ENCODE results near the gene DDX5.
"Not testable (repeated sequence)": the region's sequence is repeated elsewhere in the genome, so short reads cannot be mapped to it uniquely, and the experiment has no call there.

Gene DDX5

GRCh38 chr17:64506576-64507412, 705 bp upstream of the DDX5 start, which contains the start of gene CEP95:
CEP95 (plus strand) TSS chr17:64506977; CDS start chr17:64507098, 121 bp downstream.
- peak; percentile 91 for DNase-seq

- peak; percentile 81 for DNase-seq
Observed at GRCh38 chr17:64505340-64506200, 519 bp downstream of the DDX5 start.

GRCh38 chr17:64504769-64505339, 1.2 kb downstream of the DDX5 start:
- no peak for DNase-seq

- no peak for DNase-seq
Observed at GRCh38 chr17:64503821-64504768, 2.0 kb downstream of the DDX5 start.

- no peak for DNase-seq
Observed at GRCh38 chr17:64503341-64503740, 2.7 kb downstream of the DDX5 start.

GRCh38 chr17:64502809-64503208, 3.3 kb downstream of the DDX5 start:
- no peak for DNase-seq

- DNase-seq = no peak
Observed at GRCh38 chr17:64502021-64502420, 4.1 kb downstream of the DDX5 start.

- no peak for DNase-seq
Observed at GRCh38 chr17:64500862-64501765, 5.0 kb downstream of the DDX5 start.

GRCh38 chr17:64500487-64500859, 5.6 kb downstream of the DDX5 start:
- no peak for DNase-seq

GRCh38 chr17:64499805-64500486, 6.1 kb downstream of the DDX5 start:
- no peak for DNase-seq

- no peak for DNase-seq
Observed at GRCh38 chr17:64498308-64499203, 7.5 kb downstream of the DDX5 start.

- DNase-seq = no peak
Observed at GRCh38 chr17:64497565-64498035, 8.5 kb downstream of the DDX5 start.

- DNase-seq = peak; percentile 94
Observed at GRCh38 chr17:64496786-64497564, 9.1 kb downstream of the DDX5 start, which contains the start of gene POLG2. POLG2 (minus strand) TSS chr17:64497054; CDS start chr17:64496968, 86 bp downstream.

GRCh38 chr17:64496348-64496785, 9.7 kb downstream of the DDX5 start:
- no peak for DNase-seq

- not testable (repeated sequence) for DNase-seq
Observed at GRCh38 chr17:64495300-64495699, 10.8 kb downstream of the DDX5 start.

- no peak for DNase-seq
Observed at GRCh38 chr17:64494121-64494520, 12.0 kb downstream of the DDX5 start.

GRCh38 chr17:64492481-64493109, 13.5 kb downstream of the DDX5 start:
- no peak for DNase-seq

GRCh38 chr17:64491994-64492393, 14.1 kb downstream of the DDX5 start:
- DNase-seq = no peak
